Measurements from ENCODE around the gene LCN9. TPM values are rescaled to one million over a fixed set of nuclear protein-coding genes. Genes with fewer than 3 reads are reported as not detected.

LCN9 gene
- total and polyA plus RNA-seq, 2 of the 13 experiments (the other 11 are each of a cell fraction or from before 2014, with no cell fraction given): not detected

GRCh38 chr9:135715056-135715595, 52.0 kb downstream of the LCN9 start:
- DNase-seq (ENCODE audit: low spot score) (no peak), FAIRE-seq (no peak), ATAC-seq (no peak)
- Histone ChIP-seq H3K27me3 (ENCODE audit: control insufficient read depth in 1 of 2, insufficient read depth in 2 of 2, low read length in 2 of 2) (peaks cover 18 to 79% of the 10 kb centered on the region in 2 experiments; a peak in 4 of 5 replicates), H4K20me1 (ENCODE audit: insufficient read depth, low read length) (peaks cover 10% of the 10 kb centered on the region; the same call in 1 of the 2 replicates), H3K27ac (ENCODE audit: extremely low read length, insufficient read depth, low read length) (no peak overlapping the region), H3K36me3 (replicated peaks in 1 of 2; ENCODE audit: control insufficient read depth in 1 of 2, insufficient read depth in 2 of 2, low read length in 2 of 2) (no peaks in the 10 kb centered on the region), H3K79me2 (ENCODE audit: insufficient read depth, low read length) (no peaks in the 10 kb centered on the region), H3K9ac (ENCODE audit: insufficient read depth, low read depth, low read length) (no peak overlapping the region), H3K4me2 (ENCODE audit: low read depth, low read length) (no peak overlapping the region), H3K9me3 (ENCODE audit: low read length) (no peaks in the 10 kb centered on the region), H3K4me3 (replicated peaks in 1 of 3; ENCODE audit: insufficient read depth in 1 of 3, low read depth in 2 of 3, low read length in 3 of 3) (no peak overlapping the region), H3K4me1 (ENCODE audit: insufficient read depth, low read length) (no peaks in the 10 kb centered on the region), H2AFZ (ENCODE audit: low read length) (no peak overlapping the region)
- WGBS (ENCODE audit: low lambda C conversion rate): 31% methylated on average over 17 of the region's 23 CpGs
- ChIA-PET CTCF (ENCODE audit: low intra/inter-chr PET ratio, low total read pairs) (no interaction called here), POLR2A (no interaction called here)
- intact Hi-C loops (cut with micrococcal nuclease; ENCODE audit: unreplicated experiment): no loop called here
- BruUV-seq (replicated peaks): no TSS peak
- in situ Hi-C loops (cut with HindIII; ENCODE audit: extremely low pct_ligation_motif_present, low pct_unique_long_range_greater_than_20kb): no loop called here
- TF ChIP-seq ZNF75D (CRISPR knock-in tag; IDR thresholded peaks at IDR 0.05; ENCODE audit: borderline replicate concordance): no peak
- no peak for TF ChIP-seq RXRB (CRISPR knock-in tag; IDR thresholded peaks at IDR 0.05; ENCODE audit: borderline replicate concordance)
- no peak for TF ChIP-seq TCF7L2 (IDR thresholded peaks at IDR 0.05; ENCODE audit: low read depth, low read length)
- TF ChIP-seq ZNF674 (CRISPR knock-in tag; IDR thresholded peaks at IDR 0.05; ENCODE audit: low read depth): no peak
- no peak for TF ChIP-seq ARID5B (CRISPR knock-in tag; IDR thresholded peaks at IDR 0.05)
- no peak for TF ChIP-seq LRRFIP1 (CRISPR knock-in tag; conservative IDR thresholded peaks at IDR 0.05)
- TF ChIP-seq POGK (CRISPR knock-in tag; conservative IDR thresholded peaks at IDR 0.05): no peak
- TF ChIP-seq ZNF563 (CRISPR knock-in tag; IDR thresholded peaks at IDR 0.05): no peak
